Measurements from ENCODE around the gene SERINC3.

SERINC3 gene

GRCh38 chr20:44517454-44517853 lies 4.4 kb downstream of the SERINC3 start:
- CTCF ChIA-PET, result interaction anchor here (0.6 kb wide), 1 partner anchor 568 kb away, joined by 3 read pairs; no protein-coding TSS in a partner anchor
- DNase-seq (ENCODE audit: low spot score), result no peak
- TF ChIP-seq CTCF (conservative IDR thresholded peaks at IDR 0.05; ENCODE audit: low read depth), result no peak
- POLR2A ChIA-PET (ENCODE audit: low non-redundant PET), result no interaction called here
- H3K27ac ChIP-seq, result no peak overlapping the region

DNA sequence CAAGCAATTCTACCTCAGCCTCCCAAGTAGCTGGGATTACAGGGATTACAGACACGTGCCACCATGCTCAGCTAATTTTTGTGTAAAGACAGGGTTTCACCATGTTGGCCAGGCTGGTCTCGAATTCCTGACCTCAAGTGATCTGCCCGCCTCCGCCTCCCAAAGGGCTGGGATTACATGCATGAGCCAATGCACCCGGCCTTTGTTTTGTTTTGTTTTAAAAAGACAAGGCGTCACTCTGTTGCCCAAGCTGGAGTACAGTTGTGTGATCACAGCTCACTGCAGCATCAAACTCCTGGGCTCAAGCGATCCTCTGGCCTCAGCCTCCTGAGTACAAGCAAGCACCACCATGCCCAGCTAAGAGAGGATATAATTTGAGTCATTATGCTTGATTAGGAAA lies 5.4 kb downstream of the SERINC3 start:
- H3K27ac ChIP-seq, result no peak overlapping the region
- POLR2A ChIA-PET (ENCODE audit: low non-redundant PET), result interaction anchor here (0.7 kb wide), 1 partner anchor 16 kb away, joined by 3 read pairs; no protein-coding TSS in a partner anchor

GRCh38 chr20:44513871-44514270 lies 8.0 kb downstream of the SERINC3 start:
- CTCF ChIA-PET, result interaction anchor here (1.1 kb wide), 1 partner anchor 170 kb away, joined by 6 read pairs; no protein-coding TSS in a partner anchor
- no peak for DNase-seq (ENCODE audit: low spot score)
- POLR2A ChIA-PET (ENCODE audit: low non-redundant PET), result no interaction called here
- H3K27ac ChIP-seq, result no peak overlapping the region
- TF ChIP-seq CTCF (conservative IDR thresholded peaks at IDR 0.05; ENCODE audit: low read depth), result no peak

More for the DNA sequence above, 5.4 kb downstream of the SERINC3 start:
- no peak for TF ChIP-seq CTCF (conservative IDR thresholded peaks at IDR 0.05; ENCODE audit: low read depth)
- no peak for DNase-seq (ENCODE audit: low spot score)
- CTCF ChIA-PET, result no interaction called here

GRCh38 chr20:44509762-44510161 lies 12.1 kb downstream of the SERINC3 start:
- no peak for TF ChIP-seq CTCF (conservative IDR thresholded peaks at IDR 0.05; ENCODE audit: low read depth)
- POLR2A ChIA-PET (ENCODE audit: low non-redundant PET), result no interaction called here
- no peak overlapping the region for H3K27ac ChIP-seq
- CTCF ChIA-PET, result interaction anchor here (0.6 kb wide), 1 partner anchor 17 kb away, joined by 3 read pairs; no protein-coding TSS in a partner anchor
- no peak for DNase-seq (ENCODE audit: low spot score)

DNA sequence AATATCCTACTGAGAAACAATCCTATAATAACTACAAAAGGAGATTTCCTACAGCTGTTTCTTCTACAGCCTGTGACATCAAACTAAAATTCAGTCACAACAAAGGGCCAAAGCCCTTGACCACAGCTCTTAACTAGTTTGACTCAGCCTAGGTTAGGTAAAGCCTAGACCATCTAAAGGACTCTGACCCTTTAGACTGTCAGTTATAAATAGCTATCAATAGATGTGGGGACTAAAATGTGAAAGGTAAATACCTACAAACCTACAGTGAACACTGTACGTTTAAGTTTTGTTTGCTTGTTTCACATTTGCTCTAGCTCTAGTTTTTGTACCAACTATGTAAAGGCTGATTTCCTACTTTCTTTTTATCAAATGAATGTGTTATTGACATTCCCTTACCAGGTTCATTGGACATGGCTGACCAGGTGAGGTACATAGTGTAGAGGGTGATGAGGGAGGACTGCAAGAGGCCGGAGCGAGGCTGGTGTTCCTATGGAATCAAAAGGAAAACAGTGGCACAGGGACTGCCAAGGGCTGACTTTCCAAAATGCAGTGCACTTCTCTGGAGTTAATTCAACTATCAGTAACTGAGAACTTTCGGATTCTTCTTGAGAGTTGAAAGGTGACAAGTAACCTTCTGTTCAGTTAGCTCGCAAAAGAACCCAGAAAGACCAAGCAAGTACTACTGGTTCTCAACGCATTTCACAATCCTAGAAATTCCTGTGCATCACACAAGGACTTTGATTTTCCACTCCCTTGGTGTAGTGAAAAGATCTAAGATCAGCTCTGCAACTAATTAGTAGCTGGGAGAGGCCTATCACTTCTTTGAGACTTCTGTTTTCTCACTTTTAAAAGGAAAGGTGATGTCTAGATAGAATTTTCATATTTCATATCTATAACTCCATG lies 17.2 kb downstream of the SERINC3 start:
- H3K27ac ChIP-seq, result no peak overlapping the region
- ChIA-PET CTCF (interaction anchor here (1.6 kb wide), 1 partner anchor 105 kb away, joined by 3 read pairs; no protein-coding TSS in a partner anchor), POLR2A (ENCODE audit: low non-redundant PET) (no interaction called here)
- no peak for DNase-seq (ENCODE audit: low spot score)
- TF ChIP-seq CTCF (conservative IDR thresholded peaks at IDR 0.05; ENCODE audit: low read depth), result no peak

GRCh38 chr20:44502968-44503367 lies 18.9 kb downstream of the SERINC3 start:
- no peak for DNase-seq (ENCODE audit: low spot score)
- no peak overlapping the region for H3K27ac ChIP-seq
- POLR2A ChIA-PET (ENCODE audit: low non-redundant PET), result no interaction called here
- CTCF ChIA-PET, result interaction anchor here (0.6 to 1.6 kb wide), 4 partner anchors 10 to 1405 kb away, joined by 3 to 6 read pairs (median 4); no protein-coding TSS in a partner anchor
- no peak for TF ChIP-seq CTCF (conservative IDR thresholded peaks at IDR 0.05; ENCODE audit: low read depth)

Data from RWPE1 (cell line).